GM12878 (cell line): ENCODE results near the gene UNC93B1. TPM values are rescaled to one million over a fixed set of nuclear protein-coding genes. Genes with fewer than 3 reads are reported as not detected.

Experiments used
- ATAC-seq: fragments of 200-7000 bp; cut with Tn5 transposase; 3 replicates; pipeline ENCODE4 v1.9.1; 2020; ENCODE audit warnings: mild to moderate bottlenecking, moderate library complexity
- BruUV-seq: library from RNA; stranded (reverse); fragments of 400-500 nt; replicated peaks from 2 replicates; lab custom pipeline; 2021; lab: Mats Ljungman, UMichigan
- CTCF ChIA-PET: fragments of 300-600 bp; sonication (Branson Sonifier 250); formaldehyde crosslinking; extraction: SDS; loops from one replicate; lab custom pipeline; 2021; ENCODE audit warnings: inconsistent platforms; lab: Yijun Ruan, JAX
- POLR2A ChIA-PET: fragments of 350-600 bp; formaldehyde crosslinking; extraction: SDS; loops from one replicate; lab custom pipeline; 2021; ENCODE audit warnings: inconsistent platforms; lab: Charles Lee
- RAD21 ChIA-PET: fragments of 300-600 bp; sonication (Branson Sonifier 250); formaldehyde crosslinking; loops from one replicate; lab custom pipeline; 2023; ENCODE audit warnings: antibody characterized with exemption; ENCODE audit not compliant: unreplicated experiment; lab: Charles Lee
- SMC1A ChIA-PET: fragments of 300-600 bp; sonication (Branson Sonifier 250); formaldehyde crosslinking; loops from one replicate; lab custom pipeline; 2023; ENCODE audit not compliant: unreplicated experiment, uncharacterized antibody; lab: Charles Lee
- DNase-seq: peaks from one replicate; pipeline ENCODE4 v3.0.0-alpha.2; 2011; ENCODE audit warnings: low read depth, low spot score
- FAIRE-seq: peaks from 3 replicates; lab custom pipeline; 2011; peaks lifted over from hg19 to GRCh38; lab: Jason Lieb, UNC
- H2AFZ ChIP-seq: 2 replicates; pipeline ENCODE4 v1.6.0; 2011; ENCODE audit warnings: low read depth, low read length, control low read depth; ENCODE audit not compliant: control insufficient read depth
- H3K27ac ChIP-seq: 2 replicates; pipeline ENCODE4 v1.5.1; 2011; ENCODE audit warnings: control low read depth; ENCODE audit not compliant: control insufficient read depth, insufficient read depth
- H3K27me3 ChIP-seq, 2 experiments: replicated peaks in 1 of 2; 2 replicates each; pipeline versions ENCODE4 v1.6.0 to v1.6.1; 2011; ENCODE audit warnings: low read length in 1 of 2; ENCODE audit not compliant: control insufficient read depth in 2 of 2, insufficient read depth in 2 of 2
- H3K36me3 ChIP-seq, 2 experiments: 2 replicates each; pipeline ENCODE4 v1.5.1; 2011; ENCODE audit warnings: low read length in 1 of 2; ENCODE audit not compliant: control insufficient read depth in 2 of 2, insufficient read depth in 2 of 2
- H3K4me1 ChIP-seq: 2 replicates; pipeline ENCODE4 v1.6.1; 2011; ENCODE audit warnings: mild to moderate bottlenecking, low read length, moderate library complexity, mixed read lengths; ENCODE audit not compliant: control insufficient read depth, insufficient read depth
- H3K4me2 ChIP-seq: 2 replicates; pipeline ENCODE4 v1.6.0; 2011; ENCODE audit warnings: control low read depth; ENCODE audit not compliant: control insufficient read depth, insufficient read depth
- H3K4me3 ChIP-seq: fragments of 200-600 bp; sonication (generic); 2 replicates; pipeline ENCODE4 v1.5.1; 2016
- H3K79me2 ChIP-seq: 2 replicates; pipeline ENCODE4 v1.6.0; 2011; ENCODE audit warnings: low read length; ENCODE audit not compliant: control insufficient read depth, insufficient read depth
- H3K9ac ChIP-seq: 2 replicates; pipeline ENCODE4 v1.8.0; 2011; ENCODE audit warnings: low read length, control low read depth, mixed read lengths; ENCODE audit not compliant: control insufficient read depth, insufficient read depth
- H3K9me3 ChIP-seq: replicated peaks from 3 replicates; pipeline ENCODE4 v1.5.1; 2011; ENCODE audit warnings: mild to moderate bottlenecking, low read length; ENCODE audit not compliant: control insufficient read depth, insufficient read depth
- H4K20me1 ChIP-seq: 2 replicates; pipeline ENCODE4 v1.6.0; 2011; ENCODE audit not compliant: control insufficient read depth, insufficient read depth
- DPF2 ChIP-seq: fragments of 450-650 bp; IDR thresholded peaks from 2 replicates; pipeline ENCODE4 v1.6.1; 2017; ENCODE audit warnings: mild to moderate bottlenecking
- KDM1A ChIP-seq: fragments of 200-600 bp; sonication (generic); IDR thresholded peaks from 2 replicates; pipeline ENCODE4 v1.6.1; 2016; ENCODE audit warnings: borderline replicate concordance
- MTA2 ChIP-seq: fragments of 450-650 bp; IDR thresholded peaks from 2 replicates; pipeline ENCODE4 v1.6.1; 2016; ENCODE audit warnings: low read depth, mild to moderate bottlenecking, moderate library complexity
- RAD21 ChIP-seq: IDR thresholded peaks from 2 replicates; pipeline ENCODE4 v1.6.1; 2011; ENCODE audit warnings: mild to moderate bottlenecking, low read depth, low read length, moderate library complexity; ENCODE audit not compliant: insufficient read depth
- SMC3 ChIP-seq: IDR thresholded peaks from 2 replicates; pipeline ENCODE4 v1.6.1; 2011; ENCODE audit warnings: low read length, improper control_type of control experiment, borderline replicate concordance
- ZNF384 ChIP-seq: IDR thresholded peaks from 2 replicates; pipeline ENCODE4 v1.6.1; 2012; ENCODE audit warnings: low read depth, mild to moderate bottlenecking, low read length, improper control_type of control experiment, borderline replicate concordance
- WGBS: methylation state at CpG from one replicate; pipeline ENCODE4 v1.1.6; 2016; ENCODE audit warnings: low lambda C conversion rate; ENCODE audit not compliant: insufficient replicate concordance, insufficient coverage; ENCODE audit errors: missing lambda C conversion rate; 5-methylcytosine and 5-hydroxymethylcytosine counted together
- in situ Hi-C: fragments of 300-500 bp; cut with MboI; formaldehyde crosslinking; loops from 9 replicates; pipeline ENCODE4 v1.14.3; 2018; ENCODE audit warnings: mixed read lengths
- intact Hi-C: fragments of 100-400 bp; cut with micrococcal nuclease; formaldehyde crosslinking; loops from one replicate; pipeline ENCODE4 v1.14.2; 2022; ENCODE audit not compliant: unreplicated experiment
- polyA plus RNA-seq, 11 experiments: library from polyadenylated mRNA; depleted of rRNA in 4 of 11; unstranded in 6 of 11; stranded (reverse) in 5 of 11; fragments of >200 nt; fragmentation: Nextera tagmentation in 4 of 11; fragmentation: Illumina TruSeq in 1 of 11; extraction: Ambion mirVana in 4 of 11; extraction: Trizol in 1 of 11; gene quantifications; 1 replicate in 1 of 11; 2 replicates in 10 of 11; pipeline versions ENCODE4 v1.2.1 to v1.2.3, GENCODE V29; 2011 to 2016; ENCODE audit warnings: inconsistent platforms in 2 of 11, missing spikeins in 2 of 11, low read depth in 1 of 11
- total RNA-seq, 4 experiments: library from RNA; depleted of rRNA in 3 of 4; stranded (reverse); fragments of >200 nt in 3 of 4; fragmentation: Illumina TruSeq in 1 of 4; extraction: Trizol in 1 of 4; gene quantifications; 2 replicates each; pipeline versions ENCODE4 v1.2.1 to v1.2.3, GENCODE V29; 2013 to 2021
- TF ChIP-seq, protein P1 (sequence below), 3 experiments: IDR thresholded peaks in 2 of 3; conservative IDR thresholded peaks in 1 of 3; 2 replicates each; pipeline ENCODE4 v1.5.1; 2011; ENCODE audit warnings: low read depth in 3 of 3, low read length in 3 of 3, mild to moderate bottlenecking in 3 of 3, control low read depth in 2 of 3, moderate library complexity in 2 of 3, inconsistent platforms in 1 of 3, mixed read lengths in 1 of 3; ENCODE audit not compliant: control insufficient read depth in 2 of 3, insufficient read depth in 1 of 3; ENCODE audit errors: extremely low read depth in 1 of 3

UNC93B1 gene
- total and polyA plus RNA-seq, 10 of the 15 experiments (the other 5 are each of a cell fraction or from before 2014, with no cell fraction given): 1.3 to 79.7 (median 36.3) TPM

DNA sequence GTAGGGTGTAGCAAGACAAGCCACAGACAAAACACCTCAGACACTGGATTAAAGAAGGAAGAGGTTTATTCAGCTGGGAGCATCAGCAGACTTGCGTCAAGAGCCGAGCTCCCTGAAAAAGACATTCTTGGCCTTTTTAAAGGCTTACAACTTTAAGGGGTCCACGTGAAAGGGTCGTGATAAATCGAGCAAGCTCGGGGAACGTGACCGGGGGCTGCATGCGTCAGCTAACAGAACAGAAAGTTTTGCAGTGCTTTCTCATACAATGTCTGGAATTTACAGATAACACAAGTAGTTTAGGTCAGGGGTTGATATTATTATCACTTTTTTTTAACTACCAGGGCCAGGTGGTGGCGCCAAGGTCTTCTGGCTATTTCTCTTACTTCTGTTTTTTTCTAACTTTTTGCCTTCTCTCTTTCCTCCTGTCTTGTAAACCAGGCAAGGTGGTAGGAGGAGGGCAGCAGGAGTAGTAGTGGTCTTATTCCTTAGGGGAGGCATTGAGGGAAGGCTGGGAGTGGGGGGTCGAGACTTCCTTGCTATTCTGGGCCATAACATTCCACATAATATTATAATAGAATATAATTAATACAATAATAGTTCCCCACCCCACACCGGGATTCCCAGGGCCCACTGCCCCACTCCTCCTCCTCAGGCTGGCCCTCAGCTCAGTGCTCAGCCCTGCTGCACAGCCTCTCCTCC, 5.6 kb upstream of the UNC93B1 start:
- H2AFZ ChIP-seq: peak overlapping the region; percentile 60
- no peaks in the 10 kb centered on the region for H3K27me3 ChIP-seq
- peak; percentile 62 for ATAC-seq
- TF ChIP-seq DPF2 (no peak), SMC3 (peak; percentile 31; the same call in 1 of the 2 replicates), MTA2 (no peak), KDM1A (no peak), RAD21 (peak; percentile 54), ZNF384 (peak; percentile 86)
- TF ChIP-seq, protein P1, sequence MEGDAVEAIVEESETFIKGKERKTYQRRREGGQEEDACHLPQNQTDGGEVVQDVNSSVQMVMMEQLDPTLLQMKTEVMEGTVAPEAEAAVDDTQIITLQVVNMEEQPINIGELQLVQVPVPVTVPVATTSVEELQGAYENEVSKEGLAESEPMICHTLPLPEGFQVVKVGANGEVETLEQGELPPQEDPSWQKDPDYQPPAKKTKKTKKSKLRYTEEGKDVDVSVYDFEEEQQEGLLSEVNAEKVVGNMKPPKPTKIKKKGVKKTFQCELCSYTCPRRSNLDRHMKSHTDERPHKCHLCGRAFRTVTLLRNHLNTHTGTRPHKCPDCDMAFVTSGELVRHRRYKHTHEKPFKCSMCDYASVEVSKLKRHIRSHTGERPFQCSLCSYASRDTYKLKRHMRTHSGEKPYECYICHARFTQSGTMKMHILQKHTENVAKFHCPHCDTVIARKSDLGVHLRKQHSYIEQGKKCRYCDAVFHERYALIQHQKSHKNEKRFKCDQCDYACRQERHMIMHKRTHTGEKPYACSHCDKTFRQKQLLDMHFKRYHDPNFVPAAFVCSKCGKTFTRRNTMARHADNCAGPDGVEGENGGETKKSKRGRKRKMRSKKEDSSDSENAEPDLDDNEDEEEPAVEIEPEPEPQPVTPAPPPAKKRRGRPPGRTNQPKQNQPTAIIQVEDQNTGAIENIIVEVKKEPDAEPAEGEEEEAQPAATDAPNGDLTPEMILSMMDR (IDR thresholded peaks at IDR 0.05 in 2 of 3, conservative IDR thresholded peaks at IDR 0.05 in 1 of 3; ENCODE audit: control insufficient read depth in 2 of 3, extremely low read depth in 1 of 3, insufficient read depth in 1 of 3, low read depth in 3 of 3, low read length in 3 of 3): peak; percentile 25 to 43 (median 33); a peak in 4 of 6 replicates
- 0 out of 2 replicates have a peak overlapping the region, but pooled peaks have one; percentile 7 for H3K4me2 ChIP-seq
- DNase-seq: no peak
- H3K27ac ChIP-seq: no peak overlapping the region
- H3K79me2 ChIP-seq: no peaks in the 10 kb centered on the region
- POLR2A ChIA-PET: no interaction called here
- RAD21 ChIA-PET: interaction anchor here (0.9 to 1.7 kb wide), 7 partner anchors 10 to 261 kb away, joined by 3 to 5 read pairs (median 3); no protein-coding TSS in a partner anchor
- H3K4me1 ChIP-seq: peaks cover 26% of the 10 kb centered on the region
- no peaks in the 10 kb centered on the region for H4K20me1 ChIP-seq
- H3K4me3 ChIP-seq: no peak overlapping the region
- in situ Hi-C loops (loop anchor here (5.0 kb wide), 1 partner anchor 198 kb away; no protein-coding TSS in a partner anchor), intact Hi-C loops (loop anchor here (10.0 kb wide), 1 partner anchor 115 kb away; the partner anchor contains the start of gene CHKA)
- SMC1A ChIA-PET: interaction anchor here (0.8 to 1.8 kb wide), 5 partner anchors 28 to 202 kb away, joined by 3 to 6 read pairs (median 3); no protein-coding TSS in a partner anchor
- no peaks in the 10 kb centered on the region for H3K36me3 ChIP-seq
- no peak overlapping the region for H3K9ac ChIP-seq
- BruUV-seq: no TSS peak
- CTCF ChIA-PET: interaction anchor here (1.0 to 4.6 kb wide), 8 partner anchors 15 to 287 kb away, joined by 3 to 57 read pairs (median 4); partner anchors contain the start of gene TCIRG1
- 12% methylated on average over 12 of the region's 12 CpGs for WGBS
- peak; percentile 71 for FAIRE-seq
- no peaks in the 10 kb centered on the region for H3K9me3 ChIP-seq
